Activated T-cell treated with anti-CD3 and anti-CD28 coated beads, Interleukin-2, amount 50 U/mL, for 1 hour (primary cell): ENCODE results near the gene SCG5.
"Not testable (repeated sequence)": the region's sequence is repeated elsewhere in the genome, so short reads cannot be mapped to it uniquely, and the experiment has no call there.

Source experiments
- DNase-seq: peaks from one replicate; pipeline ENCODE4 v3.0.0-alpha.2; 2020

Gene SCG5, protein sequence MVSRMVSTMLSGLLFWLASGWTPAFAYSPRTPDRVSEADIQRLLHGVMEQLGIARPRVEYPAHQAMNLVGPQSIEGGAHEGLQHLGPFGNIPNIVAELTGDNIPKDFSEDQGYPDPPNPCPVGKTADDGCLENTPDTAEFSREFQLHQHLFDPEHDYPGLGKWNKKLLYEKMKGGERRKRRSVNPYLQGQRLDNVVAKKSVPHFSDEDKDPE

DNA sequence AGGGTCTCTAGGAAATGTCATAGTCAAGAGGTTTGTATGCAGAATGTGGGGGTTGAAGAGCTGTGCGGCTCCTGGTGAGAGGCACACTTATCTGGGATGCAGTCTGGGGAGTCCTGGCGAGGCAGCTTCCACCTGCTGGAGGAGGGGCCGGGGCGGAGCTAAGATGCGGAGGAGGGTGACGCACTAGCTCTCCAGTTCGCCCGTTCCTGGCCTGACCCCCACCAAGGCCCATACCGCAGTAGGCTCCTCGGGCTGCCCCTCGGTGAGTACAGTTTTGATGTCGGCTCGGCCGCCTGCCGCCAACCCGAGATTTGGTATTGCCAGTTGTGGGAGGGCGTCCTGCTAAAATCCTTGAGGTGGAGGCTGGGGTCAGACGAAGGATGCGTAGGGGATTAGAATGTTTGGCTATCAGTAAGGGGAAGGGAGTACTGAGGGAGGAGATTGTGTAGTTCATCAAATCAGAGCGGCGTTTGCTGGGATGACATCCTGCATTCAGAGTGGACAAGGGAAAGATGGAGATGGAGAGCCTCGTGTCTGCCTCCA lies at the start of gene SCG5:
Gene SCG5, plus strand, starts transcription at position 194 of the 543 bp plus-strand sequence. CDS start 1,883 bp downstream, outside the sequence.
- no peak for DNase-seq

DNA sequence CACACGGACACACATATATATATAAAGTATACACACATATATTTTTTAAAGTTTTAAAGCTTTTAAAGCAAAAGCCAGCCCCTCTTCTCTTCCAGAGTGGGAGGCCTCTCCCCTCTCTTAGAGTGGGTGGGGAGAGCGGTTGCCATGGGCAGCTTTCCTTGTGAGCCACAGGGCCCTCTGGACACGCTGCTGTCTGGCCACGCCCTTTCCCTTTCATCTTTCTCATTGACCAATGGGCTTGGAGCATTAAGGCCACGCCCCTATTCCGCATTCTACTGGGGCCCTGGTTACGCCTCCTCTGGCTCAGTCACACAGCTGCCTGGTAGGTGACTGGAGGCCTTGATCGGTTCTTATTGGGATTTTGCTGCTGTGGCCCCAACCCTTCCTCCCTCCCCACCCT lies 48.4 kb upstream of the SCG5 start, which contains the start of gene GOLGA8N:
Gene GOLGA8N, plus strand, starts transcription at position 306 of the 400 bp plus-strand sequence.
- not testable (repeated sequence) for DNase-seq

DNA sequence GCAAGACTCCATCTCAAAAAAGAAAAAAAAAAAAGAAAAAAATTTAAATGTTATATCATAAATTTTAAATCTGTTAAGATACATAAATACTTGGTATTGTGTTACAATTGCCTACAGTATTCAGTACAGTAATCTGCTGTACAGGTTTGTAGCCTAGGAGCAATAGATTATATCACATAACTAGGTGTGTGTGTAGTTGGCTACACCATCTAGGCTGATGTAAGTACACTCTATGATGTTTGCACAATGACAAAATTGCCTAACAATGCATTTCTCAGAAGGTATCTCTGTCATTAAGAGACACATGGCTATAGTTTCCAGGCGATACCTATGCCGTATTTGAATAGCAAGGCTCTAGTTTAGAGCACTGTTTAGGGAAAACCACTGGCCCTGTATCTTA lies 32.0 kb upstream of the SCG5 start:
- DNase-seq = not testable (repeated sequence)

DNA sequence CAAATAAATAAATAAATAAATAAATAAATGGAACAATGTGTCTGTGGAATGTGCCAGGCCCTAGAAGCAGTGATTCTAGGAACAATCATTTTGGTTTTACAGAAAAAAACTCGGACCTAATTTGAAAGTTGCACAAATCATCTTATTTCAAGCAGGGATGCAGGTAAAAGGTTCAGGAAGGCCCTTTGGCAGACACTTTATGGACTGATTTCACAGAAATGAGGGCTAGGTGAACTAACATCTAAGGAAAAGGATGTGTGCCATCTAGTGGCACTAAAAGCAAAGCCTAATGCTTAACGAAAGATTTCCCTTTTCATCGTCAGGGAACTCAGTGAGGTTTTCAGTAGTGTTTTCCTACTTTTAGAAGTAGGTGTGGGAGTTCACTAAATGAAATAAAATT lies 30.8 kb upstream of the SCG5 start:
- not testable (repeated sequence) for DNase-seq

DNA sequence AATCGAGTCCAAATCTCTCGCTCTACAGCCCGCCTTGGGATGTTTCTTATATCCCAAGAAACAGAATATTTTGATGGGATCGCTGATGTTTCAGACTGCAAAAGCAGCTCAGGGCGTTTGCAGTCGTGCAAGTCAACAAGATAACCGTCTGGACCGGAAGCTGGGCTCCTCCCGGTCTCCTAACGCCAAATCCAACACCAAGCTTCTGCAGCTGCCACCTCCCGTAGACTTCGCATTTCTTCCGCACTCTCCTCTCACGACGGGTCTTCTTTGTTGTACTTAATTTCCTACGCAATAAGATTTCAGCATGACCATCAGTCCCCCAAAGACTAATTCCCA lies 26.8 kb upstream of the SCG5 start:
- DNase-seq = not testable (repeated sequence)

DNA sequence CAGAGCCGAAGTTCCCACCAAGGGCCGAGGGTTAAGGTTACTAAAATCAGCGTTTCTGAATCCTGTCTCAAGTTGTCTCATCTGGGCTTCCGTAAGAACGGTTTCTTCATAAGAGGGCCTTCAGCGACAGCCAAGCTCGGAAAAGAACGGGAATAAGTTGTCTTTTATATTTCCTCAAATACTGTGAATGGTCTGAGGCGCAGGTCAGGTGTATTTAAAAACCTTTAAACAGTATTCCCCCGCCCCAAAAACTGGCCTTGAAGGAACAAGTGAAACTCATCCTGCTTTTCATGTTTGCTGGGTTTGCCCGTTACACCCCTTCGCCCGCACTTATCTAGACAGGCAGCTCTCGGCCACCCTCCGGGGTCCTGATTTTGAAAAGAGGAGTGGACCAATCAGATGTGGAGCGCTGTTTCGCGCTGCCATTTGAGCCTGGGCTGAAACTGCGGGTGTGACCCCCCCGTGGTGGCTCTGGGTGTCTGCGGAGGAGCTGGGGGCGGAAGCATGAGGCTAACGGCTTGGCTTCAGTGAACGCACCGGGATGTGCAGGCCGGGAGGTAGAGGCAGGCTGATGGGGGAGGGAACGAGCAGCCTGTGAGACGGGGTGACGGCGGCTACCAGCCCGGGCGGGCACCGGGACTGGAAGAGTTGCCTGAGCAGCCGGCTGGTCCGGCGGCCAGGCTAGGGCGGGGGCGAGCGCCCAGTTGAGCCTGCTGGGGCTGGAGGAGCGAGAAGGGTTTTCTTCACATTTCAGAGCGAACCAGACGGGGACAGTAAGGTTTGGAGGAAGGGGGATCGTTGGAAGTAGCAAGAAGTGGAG lies 26.2 kb upstream of the SCG5 start, which contains the start of gene ARHGAP11A:
Gene ARHGAP11A, plus strand, starts transcription at position 454 of the 820 bp plus-strand sequence. CDS start 708 bp downstream, outside the sequence.
- DNase-seq = peak; percentile 83

DNA sequence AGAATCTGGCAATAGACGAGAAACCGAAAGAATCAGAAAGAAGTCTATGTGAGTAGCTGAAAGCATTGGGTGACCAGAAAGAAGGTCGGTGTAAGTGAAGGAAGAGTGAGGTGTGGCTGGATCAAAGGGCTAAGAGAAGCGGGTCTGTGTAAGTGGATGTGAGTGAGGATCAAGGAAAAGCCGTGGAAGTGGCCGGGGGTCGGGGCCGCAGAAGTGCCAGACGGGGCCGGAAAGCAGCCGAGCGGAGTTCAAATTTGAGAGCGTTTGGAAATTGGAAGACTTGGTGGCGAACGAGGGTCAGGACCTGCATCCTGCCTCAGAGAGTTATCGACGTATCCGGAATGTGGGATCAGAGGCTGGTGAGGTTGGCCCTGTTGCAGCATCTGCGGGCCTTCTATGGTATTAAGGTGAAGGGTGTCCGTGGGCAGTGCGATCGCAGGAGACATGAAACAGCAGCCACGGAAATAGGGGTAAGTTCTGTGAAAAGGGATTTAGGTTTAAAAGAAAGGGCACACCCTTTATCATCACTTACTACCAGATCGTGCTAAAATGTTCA lies 25.6 kb upstream of the SCG5 start:
- not testable (repeated sequence) for DNase-seq

DNA sequence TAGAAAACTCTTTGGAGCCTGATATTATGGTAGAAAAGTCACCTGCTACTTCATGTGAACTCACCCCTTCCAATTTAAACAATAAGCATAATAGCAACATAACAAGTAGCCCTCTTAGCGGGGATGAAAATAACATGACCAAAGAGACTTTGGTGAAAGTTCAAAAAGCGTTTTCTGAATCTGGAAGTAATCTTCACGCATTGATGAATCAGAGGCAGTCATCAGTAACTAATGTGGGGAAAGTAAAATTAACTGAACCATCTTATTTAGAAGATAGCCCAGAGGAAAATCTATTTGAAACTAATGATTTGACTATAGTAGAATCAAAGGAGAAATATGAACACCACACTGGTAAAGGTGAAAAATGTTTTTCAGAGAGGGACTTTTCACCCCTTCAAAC lies 5.1 kb upstream of the SCG5 start:
- no peak for DNase-seq

DNA sequence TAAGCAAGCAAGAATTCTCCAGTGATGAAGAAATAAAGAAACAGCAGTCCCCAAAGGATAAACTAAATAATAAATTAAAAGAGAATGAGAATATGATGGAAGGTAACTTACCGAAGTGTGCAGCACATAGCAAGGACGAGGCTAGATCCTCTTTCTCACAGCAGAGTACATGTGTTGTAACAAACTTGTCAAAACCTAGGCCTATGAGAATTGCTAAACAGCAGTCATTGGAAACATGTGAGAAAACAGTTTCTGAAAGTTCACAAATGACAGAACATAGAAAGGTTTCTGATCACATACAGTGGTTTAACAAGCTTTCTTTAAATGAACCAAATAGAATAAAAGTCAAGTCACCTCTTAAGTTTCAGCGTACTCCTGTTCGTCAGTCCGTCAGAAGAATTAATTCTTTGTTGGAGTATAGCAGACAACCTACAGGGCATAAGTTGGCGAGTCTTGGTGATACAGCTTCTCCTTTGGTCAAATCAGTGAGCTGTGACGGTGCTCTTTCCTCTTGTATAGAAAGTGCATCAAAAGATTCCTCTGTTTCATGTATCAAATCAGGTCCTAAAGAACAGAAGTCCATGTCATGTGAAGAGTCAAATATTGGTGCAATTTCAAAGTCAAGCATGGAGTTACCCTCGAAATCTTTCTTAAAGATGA lies 4.5 kb upstream of the SCG5 start:
- no peak for DNase-seq

DNA sequence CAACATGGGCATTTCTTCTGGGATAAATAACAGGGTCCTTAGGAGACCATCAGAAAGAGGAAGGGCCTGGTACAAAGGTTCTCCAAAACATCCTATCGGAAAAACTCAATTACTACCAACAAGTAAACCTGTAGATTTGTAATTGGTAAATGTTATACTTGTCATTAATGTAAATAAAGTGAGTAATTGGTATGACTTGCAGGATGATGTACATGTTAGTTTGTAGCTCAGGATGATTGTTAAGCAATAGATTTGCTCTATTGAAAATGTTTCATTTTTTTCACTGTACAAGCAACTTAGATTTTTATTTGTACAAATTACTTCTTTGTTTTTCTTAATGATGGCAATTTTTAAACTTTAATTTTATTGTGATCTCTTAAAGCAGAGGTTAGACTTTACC lies 3.8 kb upstream of the SCG5 start:
- DNase-seq = no peak

DNA sequence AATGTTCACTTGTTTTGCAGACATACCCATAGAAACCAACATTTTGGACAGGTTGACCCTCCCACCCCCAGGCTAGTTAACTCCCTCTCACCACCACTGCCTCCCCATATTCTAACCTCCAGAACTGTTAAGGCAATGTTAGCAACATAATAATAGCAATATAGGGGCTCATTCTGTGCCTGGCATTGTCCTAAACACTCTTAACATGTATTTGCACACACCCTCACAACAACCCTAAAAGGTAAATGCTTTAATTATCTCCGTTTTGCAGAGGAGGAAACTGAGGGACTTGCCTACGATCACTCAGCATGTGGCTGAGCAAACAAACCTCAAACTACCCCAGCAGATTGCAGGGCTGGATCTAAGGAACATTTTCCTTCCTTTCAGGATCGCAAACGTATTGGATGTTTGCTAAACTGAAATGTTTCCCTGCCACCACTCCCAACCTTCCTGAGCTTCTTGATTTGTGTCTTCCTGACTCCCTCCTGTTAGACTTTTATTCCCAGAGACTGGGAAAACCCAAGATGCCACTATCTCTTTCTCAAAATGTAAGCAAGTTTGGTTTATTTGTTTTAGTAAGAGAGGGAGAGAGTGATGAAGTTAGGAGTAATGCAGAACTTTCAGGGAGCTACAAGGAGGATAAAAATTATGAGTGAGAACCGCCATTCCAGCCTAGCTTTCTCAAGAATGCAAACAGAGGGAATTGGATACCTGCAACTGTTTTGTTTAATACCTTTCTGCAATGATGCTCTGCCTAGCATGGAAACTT lies 1.3 kb downstream of the SCG5 start:
- no peak for DNase-seq

DNA sequence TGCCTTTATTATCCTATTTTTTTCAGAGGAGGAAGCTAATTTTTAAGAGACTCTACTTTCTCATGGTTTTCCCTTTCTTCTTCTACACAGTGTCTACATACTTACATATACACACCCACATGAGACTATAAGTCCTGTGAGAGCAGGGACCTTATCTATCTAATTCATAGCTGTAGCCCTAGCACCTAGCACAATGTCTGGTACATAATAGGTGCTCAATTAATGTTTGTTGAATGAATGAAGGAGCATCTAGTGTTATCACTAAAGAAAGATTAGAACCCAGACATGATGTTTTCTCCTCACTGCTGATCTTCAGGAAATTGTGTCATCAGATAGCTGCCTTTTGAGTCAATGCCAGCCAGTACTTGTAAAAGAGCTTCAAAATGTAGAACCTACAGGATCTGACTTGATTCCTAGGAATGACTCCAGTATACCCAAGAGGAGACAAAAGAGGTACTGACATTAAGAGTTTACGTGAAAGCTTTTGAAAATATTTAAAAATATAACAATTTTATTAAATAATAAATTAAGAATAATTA lies 2.5 kb downstream of the SCG5 start:
- DNase-seq = no peak

DNA sequence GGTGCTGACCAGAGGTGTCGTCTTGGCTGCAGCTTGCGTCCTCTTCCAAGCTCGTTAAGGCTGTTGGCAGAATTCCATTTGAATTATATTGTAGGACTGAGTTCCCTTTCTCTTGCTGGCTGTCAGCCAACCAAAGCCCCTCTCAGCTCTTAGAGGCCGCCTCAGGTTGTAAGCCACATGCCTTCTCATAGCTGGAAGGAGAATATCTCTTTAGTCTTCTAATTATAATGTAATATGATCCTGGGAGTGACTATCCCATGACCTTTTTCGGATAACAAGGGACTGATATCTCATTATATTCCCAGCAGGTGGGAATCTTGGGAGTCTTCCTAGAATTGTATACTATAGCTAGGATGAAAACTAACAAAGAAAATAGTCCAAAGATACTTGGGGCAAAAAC lies 4.8 kb downstream of the SCG5 start:
- no peak for DNase-seq

DNA sequence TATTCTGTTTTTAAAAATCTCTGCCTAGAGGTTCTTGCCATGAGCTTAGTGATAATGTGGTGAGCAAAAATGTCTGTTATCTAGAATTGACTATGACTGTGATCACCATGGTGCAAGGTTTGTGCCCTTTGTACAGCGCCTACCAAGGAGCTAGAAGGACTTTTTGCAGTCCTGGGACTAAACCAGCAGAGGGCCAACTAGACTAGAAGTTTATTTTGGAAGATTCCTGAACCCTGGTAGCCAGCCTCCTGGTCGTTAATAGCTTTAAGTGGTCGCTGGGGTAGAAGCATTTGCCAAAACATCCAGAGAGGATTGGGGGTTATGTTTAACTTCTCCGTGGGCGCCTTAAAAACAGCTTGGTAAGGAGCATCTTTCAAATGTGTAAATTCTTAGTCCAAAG lies 7.8 kb downstream of the SCG5 start:
- no peak for DNase-seq

DNA sequence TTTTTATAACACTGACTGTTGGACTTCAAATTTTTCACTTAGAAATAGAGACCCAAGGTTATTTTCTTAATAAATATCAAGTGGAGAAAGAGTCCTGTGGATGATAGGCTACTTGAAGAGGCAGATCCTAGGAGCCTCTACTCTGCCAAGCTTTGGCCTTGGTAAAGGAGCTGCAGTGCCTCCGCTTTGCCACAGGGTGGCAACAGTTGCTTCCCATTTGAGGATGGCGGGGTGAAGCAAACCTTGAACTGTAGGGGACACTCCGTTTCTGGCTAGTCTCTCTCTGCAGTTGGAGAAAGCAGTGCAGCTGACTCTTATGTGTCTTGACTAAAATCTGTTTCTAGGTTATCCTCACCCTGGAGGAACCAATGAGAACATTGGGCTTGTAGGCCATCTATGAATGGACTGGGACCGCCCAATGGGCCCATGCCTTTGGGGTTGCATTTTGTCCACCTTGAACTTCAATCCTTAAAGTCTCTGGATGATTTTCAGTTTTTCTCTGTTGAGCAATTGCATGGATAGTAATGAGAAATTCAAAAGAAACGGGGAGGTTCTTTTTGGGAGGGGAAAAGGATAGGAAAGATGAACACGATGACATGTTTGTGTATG lies 9.8 kb downstream of the SCG5 start:
- peak; percentile 36 for DNase-seq

DNA sequence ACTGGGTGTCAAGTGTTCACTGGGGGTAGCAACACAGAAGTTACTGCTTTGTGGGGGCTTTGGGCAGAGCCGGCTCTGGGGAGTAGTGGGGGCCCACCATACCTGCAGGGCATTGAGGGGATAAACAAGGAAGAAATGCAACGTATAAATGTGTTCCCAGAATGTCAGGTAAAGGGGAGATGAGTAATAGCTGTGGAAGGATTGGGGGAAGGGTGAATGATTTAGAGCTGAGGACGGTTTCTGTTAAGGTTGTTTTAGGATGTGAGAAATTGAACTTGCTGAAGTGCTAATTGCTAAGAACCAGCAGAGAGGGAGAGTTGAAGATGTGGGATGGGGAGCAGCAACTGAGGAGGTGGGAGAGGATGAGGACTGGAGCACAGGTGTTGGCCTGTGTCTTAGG lies 10.7 kb downstream of the SCG5 start:
- no peak for DNase-seq

DNA sequence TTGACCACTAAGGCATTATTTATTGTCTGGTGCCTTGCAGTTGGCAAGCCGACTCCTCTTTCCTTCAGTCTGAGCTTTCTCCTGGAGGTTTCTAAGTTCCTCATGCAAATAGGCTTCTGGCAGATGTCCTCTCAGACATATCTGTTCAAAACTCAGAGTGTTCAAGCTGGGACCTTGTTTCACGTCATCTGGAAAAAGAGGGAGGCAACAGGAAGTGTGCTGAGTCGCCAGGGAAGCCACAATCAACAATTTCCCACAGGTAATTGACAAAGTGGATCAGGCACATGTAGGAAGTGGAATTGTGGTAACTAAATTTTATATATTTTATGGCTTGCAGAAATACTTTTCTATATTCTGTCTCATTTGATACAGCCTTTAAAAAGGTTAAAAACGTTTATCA lies 14.6 kb downstream of the SCG5 start:
- DNase-seq = no peak

DNA sequence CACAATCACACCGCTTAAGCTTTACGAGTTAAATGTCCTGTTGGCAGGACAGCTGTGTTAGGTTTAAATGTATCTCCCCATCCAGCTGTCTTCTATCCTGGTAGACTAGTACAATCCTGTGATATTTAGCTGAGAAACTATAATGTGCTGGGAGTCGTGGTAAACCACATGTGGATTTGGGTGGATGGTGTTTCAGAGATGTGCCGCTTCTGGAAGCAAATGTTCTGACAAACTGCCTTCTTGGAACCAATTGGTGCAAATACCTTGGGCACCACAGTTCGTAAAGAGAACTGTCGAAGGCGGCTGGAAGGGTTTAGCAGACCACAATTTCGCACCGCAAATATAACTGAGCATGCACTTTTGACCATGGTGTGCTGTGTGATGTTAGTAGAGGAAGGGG lies 15.0 kb downstream of the SCG5 start:
- no peak for DNase-seq

DNA sequence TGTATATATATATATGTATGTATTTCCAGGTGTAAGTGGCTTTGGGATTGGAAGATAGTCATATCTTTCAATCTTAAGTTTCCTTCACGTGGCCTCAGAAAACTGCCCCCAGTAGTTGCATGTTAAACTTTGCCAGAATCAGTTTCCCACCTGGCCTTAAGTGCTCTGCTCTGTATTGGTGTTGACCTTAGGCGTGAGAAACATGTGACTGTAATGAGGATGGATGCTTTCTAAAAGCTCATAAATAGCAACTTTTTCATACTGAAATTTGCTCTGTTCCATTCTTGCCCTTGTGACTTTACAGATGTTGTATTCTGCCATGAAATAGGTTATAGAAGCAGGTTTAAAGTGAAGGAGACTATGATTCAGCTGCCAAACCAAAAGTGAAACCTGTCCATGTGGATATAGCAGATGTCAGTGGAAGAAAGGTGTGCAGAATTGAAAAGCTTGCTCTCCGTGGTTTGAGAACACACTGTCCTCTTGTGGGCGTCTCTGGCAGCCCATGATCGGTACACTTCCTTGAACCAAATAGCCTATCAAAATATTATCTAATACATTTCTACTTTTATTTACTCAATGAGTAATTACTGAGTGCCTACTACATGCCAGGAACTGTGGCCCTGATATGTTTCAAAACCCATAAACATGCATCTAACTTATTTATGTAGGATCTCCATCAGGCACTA lies 15.8 kb downstream of the SCG5 start:
- no peak for DNase-seq

DNA sequence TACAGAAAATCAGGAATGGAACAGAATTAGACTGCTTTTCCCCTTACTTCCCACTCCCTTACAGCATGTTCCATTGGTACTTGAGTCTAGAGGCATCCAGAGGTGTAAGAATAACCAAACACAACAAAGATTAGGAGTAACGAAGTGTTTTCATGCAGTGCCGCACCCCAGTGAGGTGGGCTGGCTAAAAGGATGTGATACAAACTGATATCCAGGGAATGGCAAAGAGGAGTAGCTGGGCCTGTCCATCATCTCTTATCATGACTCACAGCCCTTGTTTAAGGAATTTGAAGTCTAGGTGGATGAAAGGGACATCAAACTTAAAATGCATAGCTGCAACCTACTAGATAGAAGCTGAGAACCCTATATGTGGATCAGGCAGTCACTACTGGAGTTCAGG lies 16.4 kb downstream of the SCG5 start:
- DNase-seq = no peak
